Memory B cell (primary cell): Measurements from ENCODE around the gene IVL.

Source experiments
- ATAC-seq: fragments of 150-1000 bp; cut with Tn5 transposase; 2 replicates; pipeline ENCODE4 v1.10.0; 2021; ENCODE audit warnings: low read depth, mild to moderate bottlenecking, moderate library complexity
- DNase-seq, 2 donors: peaks; one replicate each; pipeline ENCODE4 v3.0.0; 2022; ENCODE audit warnings: low spot score in 2 of 2
- H3K27ac Mint-ChIP-seq: one replicate; pipeline ENCODE4 v1.8.0; 2022; ENCODE audit warnings: mild to moderate bottlenecking, moderate library complexity, mixed read lengths
- H3K27me3 Mint-ChIP-seq: one replicate; pipeline ENCODE4 v1.8.0; 2022; ENCODE audit warnings: mixed read lengths
- H3K36me3 Mint-ChIP-seq: one replicate; pipeline ENCODE4 v1.8.0; 2022; ENCODE audit warnings: mild to moderate bottlenecking, mixed read lengths
- H3K4me1 Mint-ChIP-seq: one replicate; pipeline ENCODE4 v1.8.0; 2022; ENCODE audit warnings: mixed read lengths
- H3K4me3 Mint-ChIP-seq: one replicate; pipeline ENCODE4 v1.8.0; 2022; ENCODE audit warnings: mild to moderate bottlenecking, moderate library complexity, mixed read lengths
- H3K9me3 Mint-ChIP-seq: one replicate; pipeline ENCODE4 v1.8.0; 2022; ENCODE audit warnings: mixed read lengths

Gene IVL

GRCh38 chr1:152946651-152947256 is 38.4 kb downstream of the IVL start, which contains the start of gene SPRR5:
TSS of gene SPRR5 (plus strand) at chr1:152947206. CDS start at chr1:152948555, 1,349 bp downstream.
- Mint-ChIP-seq H3K36me3 (no peaks in the 10 kb centered on the region), H3K27ac (no peak within 1 kb of the TSS), H3K4me1 (no peaks in the 10 kb centered on the region), H3K27me3 (peaks cover 4% of the 10 kb centered on the region), H3K9me3 (no peaks in the 10 kb centered on the region), H3K4me3 (no peak within 1 kb of the TSS)
- ATAC-seq, result no peak
- DNase-seq, result no peak

DNA sequence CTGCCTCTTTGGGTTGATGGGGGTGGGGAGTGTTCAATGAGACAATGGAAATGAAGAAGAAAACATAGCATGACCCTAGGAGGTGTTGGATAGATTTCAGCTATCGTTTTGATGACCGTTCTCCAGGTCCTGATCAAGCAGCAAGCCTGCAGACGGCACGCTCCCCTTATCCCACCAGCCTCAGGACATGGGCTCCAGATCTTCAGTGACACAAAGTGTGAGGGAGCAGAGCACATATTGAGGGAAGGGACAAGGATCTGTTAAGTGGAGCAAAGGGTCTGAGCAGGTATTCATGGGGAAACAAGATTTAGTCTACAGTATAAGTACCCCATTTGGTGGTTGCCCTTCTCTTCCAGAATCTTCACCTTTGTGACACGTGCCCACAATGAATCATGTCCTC is 43.4 kb downstream of the IVL start:
- DNase-seq, result no peak
- no peaks in the 10 kb centered on the region for H3K36me3 Mint-ChIP-seq
- peaks cover 8% of the 10 kb centered on the region for H3K27me3 Mint-ChIP-seq
- no peaks in the 10 kb centered on the region for H3K4me1 Mint-ChIP-seq
- no peak for ATAC-seq
- no peak overlapping the region for H3K4me3 Mint-ChIP-seq
- H3K27ac Mint-ChIP-seq, result no peak overlapping the region
- no peaks in the 10 kb centered on the region for H3K9me3 Mint-ChIP-seq

GRCh38 chr1:152953761-152954160 is 45.4 kb downstream of the IVL start:
- Mint-ChIP-seq H3K36me3 (no peaks in the 10 kb centered on the region), H3K9me3 (no peaks in the 10 kb centered on the region), H3K4me1 (no peaks in the 10 kb centered on the region), H3K27ac (no peak overlapping the region), H3K27me3 (peaks cover 6% of the 10 kb centered on the region), H3K4me3 (no peak overlapping the region)
- no peak for ATAC-seq
- DNase-seq, result no peak

DNA sequence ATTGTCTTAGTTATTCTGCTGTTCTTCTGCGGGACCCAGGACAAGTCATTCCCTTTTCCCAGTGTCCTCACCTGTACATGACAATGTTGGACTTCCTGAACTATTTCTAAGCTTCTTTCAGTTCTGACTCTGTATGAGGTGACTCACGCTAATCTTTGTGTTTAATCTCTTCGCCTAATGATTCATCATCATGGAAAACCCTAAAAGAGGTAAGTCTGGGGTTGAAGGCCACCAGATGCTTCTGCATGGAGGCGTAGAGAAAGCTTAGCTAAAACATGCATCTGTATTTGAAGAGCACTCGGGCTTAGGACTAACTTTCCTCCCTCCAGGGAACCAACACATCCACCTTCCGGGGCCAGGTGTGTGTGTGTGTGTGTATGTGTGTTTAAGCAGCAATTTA is 46.1 kb downstream of the IVL start:
- Mint-ChIP-seq H3K36me3 (no peaks in the 10 kb centered on the region), H3K27me3 (peaks cover 6% of the 10 kb centered on the region), H3K9me3 (no peaks in the 10 kb centered on the region), H3K4me1 (no peaks in the 10 kb centered on the region), H3K27ac (no peak overlapping the region), H3K4me3 (no peak overlapping the region)
- DNase-seq, result no peak
- ATAC-seq, result no peak

- ATAC-seq (no peak), DNase-seq (no peak)
- H3K9me3 Mint-ChIP-seq, result no peaks in the 10 kb centered on the region
- no peak overlapping the region for H3K4me3 Mint-ChIP-seq
- H3K36me3 Mint-ChIP-seq, result no peaks in the 10 kb centered on the region
- peaks cover 11% of the 10 kb centered on the region for H3K27me3 Mint-ChIP-seq
- H3K27ac Mint-ChIP-seq, result no peak overlapping the region
- H3K4me1 Mint-ChIP-seq, result peaks cover 8% of the 10 kb centered on the region
Measured at GRCh38 chr1:152957561-152957960, 49.2 kb downstream of the IVL start.

DNA sequence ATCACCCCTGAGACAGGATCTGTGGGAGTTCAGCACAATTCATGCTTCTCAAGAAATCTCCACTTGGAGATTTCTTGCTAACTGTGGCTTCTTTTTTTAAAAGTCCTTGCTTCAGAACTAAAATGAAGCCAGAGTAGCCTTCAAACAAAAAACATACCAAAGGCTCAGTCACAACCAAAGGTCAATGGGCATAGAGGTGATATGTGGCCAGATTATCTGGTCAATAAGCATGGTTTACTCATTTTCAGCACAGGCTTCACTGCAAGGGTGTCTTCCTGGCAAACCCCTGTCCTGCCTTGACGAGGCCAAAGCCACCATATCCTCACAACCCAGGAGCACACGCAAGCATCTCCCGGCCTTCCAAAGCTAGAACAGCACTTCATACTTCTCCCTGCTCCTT is 50.9 kb downstream of the IVL start:
- Mint-ChIP-seq H3K9me3 (no peaks in the 10 kb centered on the region), H3K27ac (no peak overlapping the region), H3K27me3 (peaks cover 11% of the 10 kb centered on the region), H3K36me3 (no peaks in the 10 kb centered on the region), H3K4me3 (no peak overlapping the region), H3K4me1 (peaks cover 8% of the 10 kb centered on the region)
- DNase-seq (no peak), ATAC-seq (no peak)

- no peak overlapping the region for H3K27ac Mint-ChIP-seq
- H3K36me3 Mint-ChIP-seq, result no peaks in the 10 kb centered on the region
- no peaks in the 10 kb centered on the region for H3K9me3 Mint-ChIP-seq
- H3K4me1 Mint-ChIP-seq, result peaks cover 8% of the 10 kb centered on the region
- no peak for DNase-seq
- ATAC-seq, result no peak
- H3K4me3 Mint-ChIP-seq, result no peak overlapping the region
- H3K27me3 Mint-ChIP-seq, result peaks cover 11% of the 10 kb centered on the region
Measured at GRCh38 chr1:152959801-152960451, 51.6 kb downstream of the IVL start.

DNA sequence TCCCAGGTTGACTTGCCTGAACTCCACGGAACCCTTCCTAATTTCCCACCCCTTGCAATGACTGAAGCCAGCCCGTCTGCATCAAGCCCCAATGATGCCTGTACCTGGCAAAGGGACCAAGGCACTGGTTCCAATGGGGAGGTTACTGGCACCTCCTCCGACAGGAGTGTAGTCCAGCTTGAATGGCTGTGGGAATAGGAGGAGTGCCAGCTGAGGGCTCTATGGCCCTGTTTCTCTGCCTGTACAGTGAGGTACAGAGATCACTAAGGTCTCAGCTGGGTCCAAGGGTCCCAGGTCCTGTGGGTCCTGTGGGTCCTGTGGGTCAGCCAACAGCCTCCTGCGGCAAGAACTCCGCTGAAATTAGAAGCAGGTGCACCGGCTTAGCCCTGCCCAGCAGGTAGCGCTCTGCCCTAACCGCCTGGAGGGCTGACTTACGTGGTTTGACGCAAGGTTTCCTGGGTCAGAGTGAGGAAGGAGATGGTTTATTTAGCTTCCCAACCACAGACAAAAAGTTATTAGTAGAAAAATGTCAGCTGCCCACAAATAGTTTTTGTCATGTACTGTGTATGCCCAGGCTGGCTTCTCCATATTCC is 52.2 kb downstream of the IVL start:
- ATAC-seq (no peak), DNase-seq (no peak)
- Mint-ChIP-seq H3K4me1 (peaks cover 8% of the 10 kb centered on the region), H3K4me3 (no peak overlapping the region), H3K27ac (no peak overlapping the region), H3K9me3 (no peaks in the 10 kb centered on the region), H3K27me3 (peaks cover 15% of the 10 kb centered on the region), H3K36me3 (no peaks in the 10 kb centered on the region)
